OCI-LY3 (cell line): ENCODE results near the gene BICD1.
A peak's percentile ranks its signal among the peaks of the same experiment; 100 is the strongest.

Experiments used
- H2AFZ ChIP-seq: fragments of 200-600, 300-600 bp; shearing (Covaris generic); 2 replicates; pipeline ENCODE4 v1.6.0; 2014; ENCODE audit warnings: antibody characterized with exemption, low read depth, low read length
- H3K27ac ChIP-seq: fragments of 200-600, 300-600 bp; sonication (generic); 2 replicates; pipeline ENCODE4 v1.5.1; 2014; ENCODE audit warnings: mild to moderate bottlenecking, low read length, moderate library complexity, mixed read lengths
- H3K27me3 ChIP-seq: fragments of 200-600, 300-600 bp; sonication (generic); 2 replicates; pipeline ENCODE4 v1.6.1; 2014; ENCODE audit warnings: low read depth, low read length, mixed read lengths
- H3K36me3 ChIP-seq: fragments of 200-600, 300-600 bp; sonication (generic); replicated peaks from 2 replicates; pipeline ENCODE3; 2014; ENCODE audit warnings: low read depth, low read length, mixed read lengths
- H3K4me1 ChIP-seq: fragments of 300-600, 200-600 bp; sonication (generic); 2 replicates; pipeline ENCODE4 v1.6.1; 2014; ENCODE audit warnings: low read length, mixed read lengths
- H3K4me2 ChIP-seq: fragments of 200-600, 300-600 bp; sonication (generic); 2 replicates; pipeline ENCODE4 v1.6.1; 2014; ENCODE audit warnings: low read length, mixed read lengths
- H3K4me3 ChIP-seq: fragments of 300-600, 200-600 bp; sonication (generic); 2 replicates; pipeline ENCODE4 v1.5.1; 2014; ENCODE audit warnings: antibody characterized with exemption, mild to moderate bottlenecking, low read length, moderate library complexity
- H3K79me2 ChIP-seq: fragments of 300-600, 200-600 bp; shearing (Covaris generic); 2 replicates; pipeline ENCODE4 v1.6.1; 2014; ENCODE audit warnings: mild to moderate bottlenecking, low read length, mixed read lengths
- H3K9ac ChIP-seq: fragments of 300-600, 200-600 bp; shearing (Covaris generic); 2 replicates; pipeline ENCODE4 v1.6.0; 2014; ENCODE audit warnings: mild to moderate bottlenecking, low read length, moderate library complexity
- H3K9me3 ChIP-seq: fragments of 200-600, 300-600 bp; shearing (Covaris generic); 2 replicates; pipeline ENCODE4 v1.6.1; 2014; ENCODE audit warnings: low read length, mixed read lengths; ENCODE audit not compliant: insufficient read depth
- H4K20me1 ChIP-seq: fragments of 200-600, 300-600 bp; sonication (generic); 2 replicates; pipeline ENCODE4 v1.6.1; 2016; ENCODE audit warnings: low read length, mixed read lengths; ENCODE audit not compliant: insufficient read depth
- CTCF ChIP-seq: fragments of 200-600, 300-600 bp; sonication (generic); IDR thresholded peaks from 2 replicates; pipeline ENCODE4 v1.5.1; 2014; ENCODE audit warnings: antibody characterized with exemption, low read length, low read depth
- EZH2phosphoT487 ChIP-seq: fragments of 200-600 bp; shearing (Covaris generic); IDR thresholded peaks from 2 replicates; pipeline ENCODE4 v1.6.1; 2018; ENCODE audit warnings: antibody characterized with exemption, mixed run types, low read depth

BICD1 gene

GRCh38 chr12:32261638-32262037 is 155.0 kb downstream of the BICD1 start:
- TF ChIP-seq EZH2phosphoT487 (no peak), CTCF (peak; percentile 44)
- no peaks in the 10 kb centered on the region for H3K27me3 ChIP-seq
- H2AFZ ChIP-seq: no peak overlapping the region
- no peak overlapping the region for H3K4me3 ChIP-seq
- no peaks in the 10 kb centered on the region for H3K79me2 ChIP-seq
- no peak overlapping the region for H3K9ac ChIP-seq
- H3K27ac ChIP-seq: no peak overlapping the region
- H3K36me3 ChIP-seq: peaks cover 14% of the 10 kb centered on the region
- H3K4me2 ChIP-seq: no peak overlapping the region
- peaks cover 37% of the 10 kb centered on the region for H3K4me1 ChIP-seq
- H4K20me1 ChIP-seq: no peaks in the 10 kb centered on the region
- H3K9me3 ChIP-seq: peaks cover 9% of the 10 kb centered on the region; the same call in 1 of the 2 replicates

GRCh38 chr12:32264961-32265360 is 158.3 kb downstream of the BICD1 start:
- no peaks in the 10 kb centered on the region for H3K36me3 ChIP-seq
- TF ChIP-seq EZH2phosphoT487 (no peak), CTCF (no peak)
- peak overlapping the region; percentile 68 for H3K27ac ChIP-seq
- no peaks in the 10 kb centered on the region for H3K79me2 ChIP-seq
- no peak overlapping the region for H3K9ac ChIP-seq
- H3K27me3 ChIP-seq: no peaks in the 10 kb centered on the region
- H3K9me3 ChIP-seq: no peaks in the 10 kb centered on the region
- peaks cover 19% of the 10 kb centered on the region for H3K4me1 ChIP-seq
- peak overlapping the region; percentile 71 for H3K4me2 ChIP-seq
- H4K20me1 ChIP-seq: no peaks in the 10 kb centered on the region
- H2AFZ ChIP-seq: peak overlapping the region; percentile 31; the same call in 1 of the 2 replicates
- no peak overlapping the region for H3K4me3 ChIP-seq

GRCh38 chr12:32265456-32265855 is 158.8 kb downstream of the BICD1 start:
- H3K36me3 ChIP-seq: no peaks in the 10 kb centered on the region
- H3K79me2 ChIP-seq: no peaks in the 10 kb centered on the region
- no peaks in the 10 kb centered on the region for H4K20me1 ChIP-seq
- H3K27ac ChIP-seq: peak overlapping the region; percentile 68
- no peaks in the 10 kb centered on the region for H3K9me3 ChIP-seq
- H2AFZ ChIP-seq: peak overlapping the region; percentile 95
- H3K4me2 ChIP-seq: peak overlapping the region; percentile 71
- H3K9ac ChIP-seq: peak overlapping the region; percentile 33; the same call in 1 of the 2 replicates
- peak overlapping the region; percentile 63 for H3K4me3 ChIP-seq
- H3K4me1 ChIP-seq: peaks cover 19% of the 10 kb centered on the region
- no peaks in the 10 kb centered on the region for H3K27me3 ChIP-seq
- TF ChIP-seq EZH2phosphoT487: no peak
- no peak for TF ChIP-seq CTCF

- peak overlapping the region; percentile 68 for H3K27ac ChIP-seq
- H3K4me2 ChIP-seq: peak overlapping the region; percentile 71
- no peaks in the 10 kb centered on the region for H3K9me3 ChIP-seq
- peak overlapping the region; percentile 95 for H2AFZ ChIP-seq
- no peaks in the 10 kb centered on the region for H3K27me3 ChIP-seq
- H3K36me3 ChIP-seq: no peaks in the 10 kb centered on the region
- peak overlapping the region; percentile 33; the same call in 1 of the 2 replicates for H3K9ac ChIP-seq
- no peaks in the 10 kb centered on the region for H4K20me1 ChIP-seq
- no peak for TF ChIP-seq CTCF
- TF ChIP-seq EZH2phosphoT487: no peak
- no peaks in the 10 kb centered on the region for H3K79me2 ChIP-seq
- H3K4me1 ChIP-seq: peaks cover 19% of the 10 kb centered on the region
- H3K4me3 ChIP-seq: peak overlapping the region; percentile 63
These were observed 159.3 kb downstream of the BICD1 start for GRCh38 chr12:32265951-32266350.
